Activated CD4-positive, alpha-beta T cell treated with anti-CD3 and anti-CD28 coated beads, Interleukin-2, amount 50 U/mL, for 48 hours (primary cell): ENCODE results near the gene SARS1.
"Not testable (repeated sequence)": the region's sequence is repeated elsewhere in the genome, so short reads cannot be mapped to it uniquely, and the experiment has no call there.

ENCODE experiments used
- DNase-seq, 2 experiments: peaks; one replicate each; pipeline ENCODE4 v3.0.0-alpha.2; 2020

The SARS1 gene

DNA sequence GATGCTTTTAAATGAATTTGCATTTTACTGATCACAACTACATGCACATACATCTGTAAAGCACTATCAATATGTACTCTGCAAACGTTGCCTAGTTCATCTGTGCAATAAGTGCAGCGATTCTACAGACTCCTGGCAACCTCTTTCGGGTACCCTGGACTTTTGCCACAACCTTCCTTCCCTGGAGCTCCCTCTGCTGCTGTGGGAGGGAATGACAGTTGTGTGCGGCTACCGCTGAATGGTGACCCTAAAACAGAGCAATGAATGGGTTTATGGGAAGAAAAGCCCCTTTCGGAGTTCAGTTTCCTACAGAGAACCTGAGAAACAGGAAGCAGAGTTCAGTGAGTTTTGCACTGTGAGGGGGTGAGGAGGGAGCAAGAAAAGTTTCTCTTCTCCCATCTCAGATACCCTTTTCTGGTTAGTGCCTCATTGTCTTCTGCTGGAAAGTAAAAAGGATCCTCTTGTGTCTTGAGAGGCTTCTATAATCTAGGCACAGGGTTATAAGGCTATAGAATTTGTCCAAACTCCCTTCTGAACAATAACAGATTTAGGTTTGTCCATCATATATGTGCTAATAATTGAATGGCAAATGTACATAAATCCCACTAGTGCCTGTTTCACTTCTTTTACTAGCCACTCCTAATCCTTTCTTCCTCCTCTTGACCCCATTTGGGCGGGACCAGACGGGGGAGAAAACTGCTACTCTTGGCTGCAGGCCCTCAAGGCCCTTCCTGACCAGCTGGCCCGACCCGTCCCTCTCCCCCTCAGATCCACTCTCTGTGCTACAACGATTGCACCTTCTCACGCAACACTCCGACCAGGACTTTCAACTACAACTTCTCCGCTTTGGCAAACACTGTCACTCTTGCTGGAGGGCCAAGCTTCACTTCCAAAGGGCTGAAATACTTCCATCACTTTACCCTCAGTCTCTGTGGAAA is 19.8 kb upstream of the SARS1 start:
- DNase-seq: peak; percentile 74 to 79

DNA sequence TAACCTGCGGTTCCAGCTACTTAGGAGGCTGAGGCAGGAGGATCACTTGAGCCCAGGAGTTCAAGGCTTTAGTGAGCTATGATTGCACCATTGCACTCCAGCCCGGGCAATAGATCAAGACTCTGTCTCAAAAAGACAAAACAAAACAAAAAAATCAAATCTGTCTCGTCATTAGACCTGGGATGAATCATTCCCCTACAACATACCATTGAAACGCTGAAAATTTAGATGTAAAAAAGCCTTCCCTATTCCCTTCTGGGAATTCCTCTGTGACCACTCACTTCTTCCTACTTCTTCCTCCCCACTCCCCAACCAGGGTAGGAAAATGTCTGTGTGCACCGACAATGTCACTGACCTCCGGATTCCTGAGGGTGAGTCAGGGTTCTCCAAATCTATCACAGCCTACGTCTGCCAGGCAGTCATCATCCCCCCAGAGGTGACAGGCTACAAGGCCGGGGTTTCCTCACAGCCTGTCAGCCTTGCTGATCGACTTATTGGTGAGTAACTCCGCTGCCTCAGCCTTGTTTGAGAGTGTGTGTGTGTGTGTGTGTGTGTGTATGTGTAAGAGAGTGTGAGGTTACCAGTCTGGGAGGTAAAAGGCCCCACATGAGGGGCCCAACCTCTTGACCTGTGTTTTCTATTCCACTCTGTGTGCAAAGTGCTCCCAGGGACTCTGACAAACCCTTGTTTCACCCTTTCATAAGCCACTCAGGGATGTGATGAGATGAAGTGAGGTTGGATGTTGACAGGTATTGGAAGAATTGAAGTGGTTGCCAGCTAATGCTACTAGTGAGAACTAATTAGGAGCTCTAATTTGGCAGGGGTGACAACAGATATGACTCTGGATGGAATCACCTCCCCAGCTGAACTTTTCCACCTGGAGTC is 16.3 kb upstream of the SARS1 start:
- DNase-seq: peak; percentile 42 to 55

DNA sequence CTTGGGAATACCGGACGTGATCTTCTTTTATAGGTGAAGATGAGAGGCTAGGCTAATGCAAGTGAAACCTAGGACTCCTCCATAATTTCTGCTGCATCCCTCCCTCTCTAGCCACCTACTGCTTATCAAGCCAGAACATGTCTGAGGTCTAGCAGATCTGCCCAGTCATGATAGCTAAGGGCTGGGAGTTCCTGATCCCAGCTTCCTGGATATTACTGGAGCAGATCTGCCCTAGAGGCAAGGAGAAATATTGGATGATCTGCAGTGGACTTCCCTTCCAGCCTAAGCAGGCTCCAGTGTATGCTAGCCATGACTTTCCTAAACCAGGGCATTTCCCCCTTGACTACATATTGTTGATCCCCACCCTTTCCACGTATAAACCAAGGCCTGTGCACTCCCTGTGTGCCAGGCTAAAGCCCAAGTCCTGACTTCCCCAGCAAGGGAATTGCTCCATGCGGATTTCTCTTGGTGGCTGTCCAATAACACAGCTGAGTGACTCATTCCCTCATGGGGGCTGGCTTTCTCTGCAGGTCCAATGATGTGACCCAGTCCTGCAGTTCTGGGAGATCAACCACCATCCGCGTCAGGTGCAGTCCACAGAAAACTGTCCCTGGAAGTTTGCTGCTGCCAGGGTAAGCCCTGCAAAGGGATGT is 15.5 kb upstream of the SARS1 start:
- DNase-seq: no peak

DNA sequence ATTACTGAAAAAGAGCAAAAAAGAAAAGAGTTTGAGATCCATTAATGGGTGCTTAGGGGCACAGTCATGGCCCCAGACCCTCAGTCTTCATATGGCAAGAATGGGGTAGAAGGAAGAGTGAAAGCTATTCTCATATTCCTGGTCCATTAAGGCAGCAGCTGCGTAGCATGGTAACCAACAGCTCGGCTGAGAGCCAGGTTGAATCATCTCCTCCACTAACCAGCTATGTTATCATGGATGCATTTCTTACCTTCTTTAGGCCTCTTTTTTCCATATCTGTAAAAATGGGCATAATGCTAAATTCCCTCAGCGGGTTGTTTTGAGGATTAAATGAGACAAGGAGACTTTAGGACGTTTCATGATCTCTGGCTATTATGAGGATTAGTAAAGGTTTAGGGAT is 15.0 kb upstream of the SARS1 start:
- no peak for DNase-seq

DNA sequence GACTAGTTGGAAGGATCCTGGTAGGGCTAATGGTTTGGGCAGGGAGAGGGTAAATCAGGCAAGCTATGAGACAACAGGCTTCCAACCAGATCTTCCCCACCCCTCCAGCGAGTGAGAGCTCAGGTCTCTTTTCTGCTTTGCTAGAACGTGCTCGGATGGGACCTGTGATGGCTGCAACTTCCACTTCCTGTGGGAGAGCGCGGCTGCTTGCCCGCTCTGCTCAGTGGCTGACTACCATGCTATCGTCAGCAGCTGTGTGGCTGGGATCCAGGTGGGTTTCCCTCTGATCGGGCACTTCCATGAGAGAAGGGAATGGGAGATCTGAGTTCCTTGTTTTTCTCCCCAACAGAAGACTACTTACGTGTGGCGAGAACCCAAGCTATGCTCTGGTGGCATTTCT is 14.0 kb upstream of the SARS1 start:
- no peak for DNase-seq

DNA sequence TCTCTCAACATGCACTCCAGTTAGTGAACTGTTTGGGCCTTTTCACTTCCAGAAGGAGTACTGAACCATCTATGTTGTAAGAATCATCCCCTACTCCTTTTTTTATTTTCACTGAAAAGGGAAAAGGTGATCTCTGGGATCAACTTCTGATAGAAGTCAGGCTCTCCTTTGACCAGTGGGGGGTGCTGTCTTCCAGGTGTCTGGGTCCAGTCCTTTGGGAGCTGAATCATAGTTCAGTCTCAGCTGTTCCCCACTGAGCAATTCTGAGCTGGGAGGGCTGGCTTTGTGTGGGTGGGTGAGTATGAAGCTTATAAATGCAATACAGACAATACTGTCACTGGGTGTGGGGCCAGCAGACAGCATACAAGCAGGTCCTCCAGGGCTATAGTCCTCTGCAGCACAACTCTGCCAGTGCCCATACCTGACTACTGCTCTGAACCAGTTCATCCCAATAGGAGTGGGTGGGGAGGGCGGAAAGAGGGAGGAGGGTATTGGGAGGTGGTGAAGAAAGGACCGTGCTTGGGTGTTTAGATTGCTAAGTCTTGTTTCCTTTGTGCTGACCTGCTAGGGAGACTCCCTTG is 12.5 kb upstream of the SARS1 start:
- DNase-seq: peak; percentile 81 to 84

DNA sequence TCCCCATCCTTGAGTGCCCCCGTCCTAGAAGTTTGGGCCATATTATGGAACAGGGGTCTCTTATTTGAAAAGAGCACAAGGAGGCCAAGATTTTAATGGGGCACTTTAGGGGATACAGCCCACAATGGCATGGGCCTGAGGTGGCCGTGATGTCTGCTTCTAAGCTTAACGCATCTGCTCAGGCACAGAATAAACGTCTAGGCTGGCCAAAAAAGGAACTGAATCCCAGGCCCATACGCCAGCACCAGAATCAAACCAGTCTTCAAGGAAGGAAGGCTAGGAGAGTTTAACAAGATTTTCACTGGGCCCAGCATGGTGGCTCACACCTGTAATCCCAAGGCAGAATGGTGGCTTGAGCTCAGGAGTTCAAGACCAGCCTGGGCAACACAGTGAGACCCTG is 9.2 kb upstream of the SARS1 start:
- no peak for DNase-seq

DNA sequence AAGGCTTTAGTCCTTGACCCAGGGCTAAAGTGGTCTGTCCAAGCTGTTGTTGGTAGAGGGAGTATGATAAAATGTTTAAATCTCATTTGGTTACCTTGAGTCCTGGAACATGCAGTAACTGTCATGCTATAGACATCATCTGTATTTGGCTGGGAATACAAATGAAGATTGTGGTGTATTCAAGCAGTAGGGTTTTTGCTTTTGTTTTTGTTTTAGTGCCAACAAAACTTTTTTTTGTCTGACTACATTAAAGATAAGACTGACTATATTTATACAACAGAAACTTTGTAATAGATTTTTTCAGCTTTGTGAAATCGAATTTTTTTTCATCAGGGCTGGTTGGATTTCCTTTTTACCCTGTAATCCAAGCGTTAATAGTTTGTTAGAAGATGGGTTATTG is 7.4 kb upstream of the SARS1 start:
- no peak for DNase-seq

DNA sequence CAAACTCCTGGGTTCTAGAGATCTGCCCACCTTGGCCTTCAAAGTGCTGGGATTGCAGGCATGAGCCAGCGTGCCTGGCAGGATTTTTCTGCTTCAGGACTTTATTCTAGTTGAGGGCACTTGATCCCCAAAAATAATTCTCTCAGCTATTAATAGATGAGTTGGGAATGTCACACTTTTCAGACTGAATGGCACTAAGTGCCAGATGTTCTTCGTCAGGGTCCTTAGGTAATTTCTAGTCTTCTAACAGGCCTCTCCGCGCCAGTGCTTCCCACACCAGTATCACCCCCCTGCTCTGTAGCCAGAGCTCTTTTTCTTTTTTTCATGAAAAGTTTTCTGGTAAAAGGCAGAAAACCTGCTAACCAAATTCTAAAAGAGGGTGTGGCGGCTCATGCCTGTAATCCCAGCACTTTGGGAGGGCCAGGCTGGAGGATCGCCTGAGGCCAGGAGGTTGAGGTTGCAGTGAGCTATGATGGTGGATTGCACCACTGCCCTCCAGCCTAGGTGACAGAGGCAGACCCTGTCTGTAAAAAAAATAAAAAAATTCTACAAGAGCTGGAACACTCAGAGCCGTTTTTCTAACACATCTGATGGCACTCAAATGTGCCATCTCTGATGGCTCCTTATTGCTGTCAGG is 6.1 kb upstream of the SARS1 start:
- DNase-seq: no peak

DNA sequence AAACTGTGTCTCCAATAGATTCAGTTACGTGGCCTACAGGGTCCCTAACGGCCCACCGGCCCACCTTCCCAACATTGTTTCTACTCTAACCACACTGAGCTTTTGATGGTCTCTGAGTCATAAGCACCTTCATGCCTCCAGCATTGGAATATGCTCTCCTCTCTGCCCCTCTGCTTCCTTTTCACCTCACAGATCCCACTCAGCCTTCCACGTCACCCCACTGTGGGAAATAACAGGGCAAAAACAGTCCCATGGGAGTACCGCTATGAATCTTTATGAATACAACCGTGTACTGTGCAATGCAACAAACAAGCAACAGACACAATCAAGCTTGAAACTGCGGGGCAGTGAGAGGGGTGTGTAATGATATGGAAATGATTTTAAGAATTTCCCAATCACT is 5.3 kb upstream of the SARS1 start:
- no peak for DNase-seq

DNA sequence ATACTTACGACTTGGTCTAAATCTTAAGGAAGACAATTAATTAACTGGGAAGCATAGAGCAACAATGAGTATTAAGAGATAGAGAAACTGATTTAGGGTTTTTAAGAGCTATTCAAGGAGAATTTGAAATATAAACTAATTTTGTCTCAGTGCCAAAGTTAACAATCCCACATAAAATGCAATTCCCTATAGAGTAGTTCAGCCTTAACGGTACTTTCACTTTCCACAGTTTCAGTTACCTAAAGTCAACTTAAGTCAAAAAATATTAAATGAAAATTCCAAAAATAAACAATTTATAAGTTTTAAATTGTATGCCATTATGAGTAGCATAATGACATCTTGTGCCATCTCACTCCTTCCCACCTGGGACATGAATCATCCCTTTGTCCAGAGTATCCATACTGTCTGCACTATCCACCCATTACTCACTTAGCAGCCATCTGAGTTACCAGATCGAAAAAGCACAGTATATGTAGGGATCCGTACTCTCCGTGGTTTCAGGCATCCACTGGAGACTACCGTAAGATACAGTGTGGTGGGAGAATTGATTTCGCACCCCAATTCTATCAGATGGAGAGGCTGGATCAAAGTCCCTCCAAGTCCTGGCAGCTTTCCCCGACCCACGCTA is 4.8 kb upstream of the SARS1 start:
- DNase-seq: no peak

DNA sequence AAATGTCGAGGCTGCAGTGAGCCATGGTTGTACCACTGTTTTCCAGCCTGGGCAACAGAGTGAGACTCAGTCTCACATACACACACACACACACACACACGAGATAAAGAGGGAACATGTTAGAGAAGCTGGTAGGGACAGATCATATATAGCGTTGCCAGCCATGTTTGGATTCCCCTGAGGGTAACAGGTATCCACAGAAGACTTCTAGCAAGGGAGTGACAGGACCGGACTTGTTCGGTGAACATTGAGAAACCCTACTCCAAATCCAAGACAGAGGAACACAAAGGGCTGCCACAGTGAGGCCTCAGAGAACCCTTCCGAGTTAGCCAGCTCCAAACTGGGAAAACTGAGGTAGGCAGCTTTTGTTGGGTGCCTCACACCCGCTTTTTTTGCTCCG is 3.7 kb upstream of the SARS1 start:
- no peak for DNase-seq

DNA sequence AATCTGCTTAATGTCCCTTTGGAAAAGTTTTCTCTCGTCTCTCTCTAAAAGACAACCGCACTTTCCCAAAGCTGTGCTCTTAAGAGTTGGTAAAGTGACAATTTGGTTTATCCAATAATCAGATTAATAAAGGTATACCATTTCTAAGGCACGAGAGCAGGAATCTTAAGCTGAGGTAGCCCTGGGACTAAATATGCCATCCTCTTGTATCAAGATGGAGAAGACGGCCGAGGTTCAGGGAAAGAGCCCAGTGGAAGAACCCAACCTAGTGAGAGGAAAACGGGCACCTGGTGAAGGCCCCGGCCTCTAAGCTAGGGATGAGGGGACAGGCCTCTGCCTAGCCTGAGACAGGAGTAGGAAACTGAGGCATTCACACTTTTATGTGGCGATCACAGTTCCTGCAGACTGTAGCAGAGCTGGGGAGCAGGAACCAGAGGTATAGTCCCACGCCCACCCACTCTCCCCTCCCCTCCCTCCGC is 334 bp upstream of the SARS1 start:
- DNase-seq: no peak

DNA sequence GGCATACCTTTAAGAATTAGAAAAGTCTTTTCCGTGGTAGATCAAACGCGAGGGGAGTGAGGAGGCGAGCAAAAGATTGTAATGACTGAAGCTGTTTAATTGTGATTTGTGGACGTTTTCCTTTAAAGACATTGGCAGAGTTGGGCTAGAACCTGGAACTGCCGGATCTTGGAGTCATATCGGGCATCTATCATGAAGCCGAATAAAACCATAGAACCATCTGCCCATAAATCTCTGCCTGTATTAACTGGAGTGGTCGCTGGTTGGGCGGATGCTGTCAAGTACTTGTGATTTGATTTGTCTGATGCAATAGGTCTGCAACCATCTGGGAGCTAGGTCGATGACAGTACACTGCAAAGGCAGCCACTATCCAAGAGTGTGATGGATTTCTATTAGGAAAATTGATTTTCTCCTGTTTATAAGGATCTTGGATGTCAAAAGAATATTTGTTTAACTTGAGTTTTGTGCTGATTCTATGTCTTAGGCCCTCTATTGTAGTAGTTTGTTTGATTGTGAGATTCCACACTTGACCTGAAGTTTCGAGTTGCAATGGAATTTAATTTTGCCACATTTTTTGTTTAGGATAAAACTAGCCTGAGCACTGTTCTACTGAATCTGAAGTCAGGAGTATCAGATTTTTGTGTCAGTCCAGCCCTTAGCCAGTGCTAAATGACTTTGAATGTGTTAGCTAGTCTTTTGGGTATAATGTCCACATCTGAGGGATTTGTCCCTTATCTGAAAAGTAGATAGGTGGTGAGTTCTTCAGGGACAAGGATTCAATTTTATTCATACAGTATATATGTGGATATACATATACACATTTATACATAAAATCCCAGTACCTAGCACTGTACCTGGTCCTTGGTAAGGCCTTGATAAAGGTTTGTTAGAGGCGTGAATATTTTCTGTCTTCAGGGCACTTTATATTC is 1.2 kb downstream of the SARS1 start:
- peak; percentile 48 to 52 for DNase-seq

DNA sequence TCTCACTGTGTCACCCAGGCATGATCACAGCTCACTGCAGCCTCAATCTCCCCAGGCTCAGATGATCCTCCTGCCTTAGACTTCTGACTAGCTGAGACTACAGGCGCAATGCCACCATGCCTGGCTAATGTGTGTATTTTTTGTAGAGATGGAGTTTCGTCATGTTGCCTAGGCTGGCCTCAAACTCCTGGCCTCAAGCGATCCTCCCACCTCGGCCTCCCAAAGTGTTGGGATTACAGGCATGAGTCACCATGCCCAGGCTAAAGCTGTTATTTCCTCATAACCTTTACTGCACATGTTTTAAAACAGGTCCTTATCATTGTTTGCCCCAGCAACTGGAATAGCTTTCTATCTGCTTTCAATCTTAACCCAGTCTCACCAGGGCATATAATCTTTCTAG is 2.9 kb downstream of the SARS1 start:
- DNase-seq: no peak

DNA sequence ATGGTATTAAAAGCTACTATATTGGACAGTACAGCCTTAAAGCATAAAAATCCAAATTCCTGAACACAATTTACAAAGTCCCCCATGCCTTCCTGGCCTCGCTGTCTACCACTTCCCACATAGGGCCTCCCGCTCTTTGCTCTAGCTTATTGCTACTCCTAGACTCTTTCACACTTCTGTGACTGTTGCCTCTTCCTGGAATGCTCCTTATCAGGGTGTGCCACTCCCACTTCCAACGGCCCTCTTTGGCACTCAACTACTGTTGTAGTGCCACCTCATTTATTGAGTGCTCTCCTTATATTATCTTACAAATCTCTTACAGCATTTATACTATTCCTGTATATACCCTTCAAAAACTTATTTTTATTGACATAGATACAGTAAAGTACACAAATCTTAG is 4.8 kb downstream of the SARS1 start:
- no peak for DNase-seq

DNA sequence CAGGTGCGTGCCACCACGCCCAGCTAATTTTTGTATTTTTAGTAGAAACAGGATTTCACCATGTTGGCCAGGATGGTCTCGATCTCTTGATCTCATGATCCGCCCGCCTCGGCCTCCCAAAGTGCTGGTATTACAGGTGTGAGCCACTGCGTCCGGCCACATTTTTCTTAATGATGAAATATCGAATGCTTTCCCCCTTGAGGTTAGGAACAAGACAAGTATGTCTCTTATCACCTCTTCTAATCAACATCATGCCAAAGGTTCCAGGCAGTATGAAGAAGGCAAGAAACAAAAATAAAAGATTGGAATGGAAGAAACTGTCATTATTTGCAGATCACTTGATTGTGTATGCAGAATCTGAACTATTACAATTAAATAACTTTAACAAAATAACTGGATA is 7.5 kb downstream of the SARS1 start:
- not testable (repeated sequence) for DNase-seq

DNA sequence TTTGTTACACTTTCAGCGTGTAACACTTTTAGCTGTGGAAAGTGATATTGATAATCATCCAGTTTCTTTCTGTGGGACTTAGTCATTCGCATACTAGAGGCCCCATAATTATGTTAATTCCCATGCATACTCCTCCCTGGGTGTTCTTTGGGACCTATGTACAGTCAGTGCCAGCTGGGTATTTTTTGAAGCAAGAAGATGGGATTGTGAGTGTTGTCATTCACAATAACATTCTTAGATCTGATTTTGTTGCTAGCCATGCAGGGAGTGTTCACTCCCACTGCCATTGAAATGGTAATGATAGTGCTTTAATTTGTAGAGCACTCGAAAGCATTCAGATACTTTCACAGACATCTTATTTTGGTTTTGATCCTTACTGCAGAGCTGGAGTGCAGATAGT is 11.6 kb downstream of the SARS1 start:
- DNase-seq: no peak

DNA sequence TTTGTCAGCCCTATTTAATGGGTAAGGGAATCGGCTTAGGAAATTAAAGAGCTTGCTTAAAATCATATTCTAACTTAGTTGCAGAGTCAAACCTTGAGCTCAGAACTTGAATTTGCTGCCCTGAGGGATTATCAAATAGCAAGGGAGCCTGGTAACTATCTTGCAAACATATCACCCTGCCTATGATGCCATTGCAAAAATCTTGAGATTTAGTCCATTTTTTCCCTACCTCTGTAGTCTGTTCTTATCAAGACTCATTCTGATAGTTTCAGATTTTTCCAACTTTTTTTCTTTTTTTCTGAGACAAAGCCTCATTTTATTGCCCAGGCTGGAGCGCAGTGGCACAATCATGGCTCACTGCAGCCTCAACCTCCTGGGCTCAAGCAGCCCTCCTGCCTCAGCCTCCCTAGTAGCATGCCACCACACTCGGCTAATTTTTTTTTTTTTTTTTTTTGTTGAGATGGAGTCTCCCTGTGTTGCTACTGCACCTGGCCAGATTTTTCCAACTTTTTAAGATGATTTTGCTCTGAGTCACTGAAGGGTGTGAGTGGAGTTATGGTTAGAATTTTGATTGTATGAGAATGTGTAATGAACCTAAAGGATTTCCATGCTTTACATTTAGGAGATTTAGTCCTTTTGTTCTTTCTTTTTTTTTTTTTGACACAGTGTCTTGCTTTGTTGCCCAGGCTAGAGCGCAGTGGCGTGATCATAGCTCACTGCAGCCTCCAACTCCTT is 12.2 kb downstream of the SARS1 start:
- no peak for DNase-seq

DNA sequence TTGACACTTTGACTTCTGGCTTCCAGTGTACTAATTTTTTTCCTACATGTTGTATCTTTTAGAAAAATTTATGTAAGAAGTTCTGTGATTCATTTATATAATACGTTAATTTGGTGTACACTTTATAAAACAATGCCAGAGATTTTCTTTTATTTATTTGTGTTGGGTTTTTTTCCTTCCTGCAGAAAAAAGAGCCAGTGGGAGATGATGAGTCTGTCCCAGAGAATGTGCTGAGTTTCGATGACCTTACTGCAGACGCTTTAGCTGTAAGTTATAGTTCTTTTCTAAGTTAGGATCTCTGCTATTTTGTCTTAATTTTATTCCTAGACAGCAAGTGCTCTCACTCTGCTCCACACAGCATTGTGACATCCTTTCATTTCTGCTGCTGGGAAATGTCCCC is 14.4 kb downstream of the SARS1 start:
- no peak for DNase-seq
